GM19193 (cell line): ENCODE results near the gene GRID1.

Experiments
- POLR2A ChIP-seq: IDR thresholded peaks from 4 replicates; pipeline ENCODE4 v1.6.1; 2011; ENCODE audit not compliant: insufficient read depth, insufficient read length; ENCODE audit errors: extremely low read depth

Gene GRID1

GRCh38 chr10:86344281-86344680 lies 22.3 kb downstream of the GRID1 start:
- TF ChIP-seq POLR2A: no peak

DNA sequence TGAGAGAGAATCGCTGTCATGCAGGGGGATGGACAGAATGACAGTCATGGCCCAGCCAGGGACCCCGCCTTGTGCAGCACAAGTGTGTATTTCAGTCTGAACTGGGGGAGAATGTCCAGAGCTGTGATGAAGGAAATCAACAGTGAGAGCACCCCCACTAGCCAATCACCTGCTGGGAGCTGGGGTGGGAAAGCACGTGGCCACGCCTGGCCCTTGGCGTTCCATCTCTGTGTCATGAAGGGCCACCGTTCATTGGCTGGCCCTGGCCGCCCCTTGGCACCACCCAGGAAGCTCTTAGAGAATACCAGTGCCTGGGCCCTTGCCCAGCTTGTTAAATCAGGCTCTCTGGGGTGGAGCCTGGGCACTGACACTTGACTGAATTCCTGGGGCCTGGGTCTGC lies 22.8 kb downstream of the GRID1 start:
- no peak for TF ChIP-seq POLR2A

- no peak for TF ChIP-seq POLR2A
Measured at GRCh38 chr10:86342111-86342863, 24.3 kb downstream of the GRID1 start.

DNA sequence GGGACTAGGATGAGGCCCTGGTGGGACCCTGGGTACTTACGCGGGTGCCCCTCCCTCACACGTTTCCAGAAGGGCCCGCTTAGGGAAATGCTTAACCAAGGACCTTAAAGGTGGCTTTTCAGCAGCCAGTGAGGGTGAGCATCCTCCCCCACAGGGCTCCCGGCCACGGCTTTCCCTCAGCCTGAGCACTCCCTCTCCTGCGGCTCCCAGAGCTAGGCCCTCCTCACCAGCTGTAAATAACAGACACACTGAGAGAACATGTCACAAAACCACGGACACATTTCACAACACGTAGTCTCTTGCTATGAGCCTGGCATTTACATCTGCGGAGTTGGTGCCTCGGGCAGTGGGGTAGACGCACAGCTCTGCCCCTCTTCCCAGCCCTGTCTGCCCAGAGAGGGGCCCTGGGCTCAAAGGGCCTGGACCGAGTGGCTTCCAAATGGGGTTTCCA lies 25.2 kb downstream of the GRID1 start:
- no peak for TF ChIP-seq POLR2A

DNA sequence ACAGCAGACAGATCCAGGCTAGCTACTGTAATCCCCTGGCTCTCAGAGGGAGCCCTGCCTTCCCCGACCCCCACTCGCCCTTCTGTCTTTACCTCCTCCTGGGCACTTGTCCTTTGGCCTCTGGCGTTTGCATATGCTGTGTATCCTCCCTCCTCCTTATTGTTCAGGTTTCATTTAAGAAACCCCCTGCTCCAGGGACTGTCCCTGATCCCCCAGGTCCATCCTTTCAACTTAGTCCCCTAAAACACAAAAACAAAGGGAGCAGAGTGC lies 25.7 kb downstream of the GRID1 start:
- TF ChIP-seq POLR2A: no peak

DNA sequence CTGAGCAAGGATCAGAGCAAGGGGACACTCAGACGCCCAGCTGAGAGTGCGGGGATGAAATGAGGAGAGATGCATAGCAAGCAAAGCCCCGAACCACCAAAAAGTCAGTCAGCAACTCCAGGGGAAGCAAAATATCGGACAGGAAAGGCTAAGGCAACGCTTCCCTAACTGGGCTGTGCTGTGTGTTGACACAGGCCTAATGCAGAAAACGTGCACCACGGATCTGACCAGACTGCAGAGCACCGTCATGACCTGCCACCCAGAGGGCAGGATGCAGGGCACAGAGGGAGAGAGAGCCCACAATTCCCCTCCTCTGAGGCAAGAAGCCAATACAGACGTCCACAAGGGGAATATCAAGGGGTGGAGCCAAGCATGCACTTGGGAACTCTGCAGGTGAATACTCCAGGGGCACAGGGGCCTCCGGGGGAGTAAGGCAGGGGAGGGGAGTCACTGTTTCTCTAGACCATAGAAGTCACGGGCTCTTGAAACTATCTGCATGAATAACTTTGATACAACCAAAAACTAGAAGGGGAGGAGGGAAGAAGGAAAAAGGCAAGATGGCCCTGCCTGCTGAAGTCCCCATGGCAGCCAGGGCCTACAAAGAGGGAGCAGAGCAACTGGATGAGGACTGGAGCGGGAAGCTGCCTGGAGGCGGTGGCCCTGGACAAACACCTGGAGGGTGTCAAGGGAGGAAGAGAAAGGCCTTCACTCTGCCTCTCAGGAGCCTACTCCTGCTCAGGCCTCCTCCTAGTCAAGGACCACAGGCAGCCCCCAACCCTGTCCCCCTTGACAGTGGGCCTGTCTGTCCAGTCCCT lies 26.2 kb downstream of the GRID1 start:
- no peak for TF ChIP-seq POLR2A

GRCh38 chr10:86339226-86339865 lies 27.2 kb downstream of the GRID1 start:
- no peak for TF ChIP-seq POLR2A

DNA sequence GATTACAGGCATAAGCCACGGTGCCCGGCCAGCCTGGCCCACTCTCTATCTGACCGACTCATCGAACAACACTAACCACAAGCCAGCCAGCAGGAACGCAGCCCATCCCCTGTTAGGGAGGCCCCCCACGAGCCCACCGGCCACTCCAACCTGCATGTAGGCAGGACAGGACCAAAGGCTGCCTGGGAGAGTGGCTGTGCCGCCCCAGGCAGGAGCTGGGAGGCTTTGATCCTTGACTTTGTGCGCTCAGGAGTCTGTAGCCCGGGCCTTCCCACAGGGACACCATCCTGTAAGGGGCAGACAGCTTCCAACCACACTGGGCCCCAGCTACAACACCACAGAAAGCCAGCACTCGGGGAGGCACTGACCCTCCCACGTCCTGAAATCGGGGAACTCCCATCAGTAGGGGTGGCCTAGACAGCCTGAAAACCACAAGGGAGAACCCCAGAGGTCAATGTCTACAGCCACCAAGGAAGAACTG lies 29.4 kb downstream of the GRID1 start:
- TF ChIP-seq POLR2A: no peak

DNA sequence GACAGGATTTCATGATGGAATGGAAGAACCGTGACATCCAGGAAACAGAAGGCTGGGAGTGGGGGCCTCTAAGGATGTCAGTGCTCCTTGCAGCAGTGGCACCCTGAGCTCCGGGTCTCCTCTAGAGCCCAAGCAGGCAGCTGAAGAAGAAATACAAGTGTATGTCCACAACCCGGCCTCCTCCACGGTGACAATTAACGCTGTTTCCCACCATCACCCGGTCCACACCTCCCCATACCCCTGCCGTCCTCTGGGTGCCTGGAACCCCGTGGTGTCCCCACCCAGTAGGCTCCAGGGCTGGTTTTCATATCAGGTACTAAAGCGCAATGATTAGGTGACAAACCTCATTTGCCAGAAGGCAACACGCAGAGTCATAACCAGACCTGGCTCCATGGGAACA lies 30.3 kb downstream of the GRID1 start:
- TF ChIP-seq POLR2A: no peak

DNA sequence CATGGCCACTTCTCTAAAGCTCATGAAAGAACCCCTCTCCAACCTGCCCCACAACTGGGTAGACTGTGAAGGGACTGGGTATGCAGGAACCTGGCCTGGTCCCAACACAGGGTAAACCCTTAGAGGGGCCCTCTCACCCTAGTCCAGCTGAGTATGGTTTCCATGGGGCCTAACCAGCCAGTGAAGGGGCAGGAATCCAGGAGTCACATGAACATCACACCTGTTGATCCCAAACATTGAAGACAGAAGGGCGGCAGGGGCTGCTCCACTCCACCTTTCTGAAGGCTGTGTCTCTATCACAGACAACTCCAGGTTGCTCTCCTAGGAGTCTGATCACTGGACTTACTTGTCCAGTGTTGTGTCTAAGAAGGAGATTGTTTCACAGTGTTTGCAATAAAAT lies 30.8 kb downstream of the GRID1 start:
- TF ChIP-seq POLR2A: no peak

DNA sequence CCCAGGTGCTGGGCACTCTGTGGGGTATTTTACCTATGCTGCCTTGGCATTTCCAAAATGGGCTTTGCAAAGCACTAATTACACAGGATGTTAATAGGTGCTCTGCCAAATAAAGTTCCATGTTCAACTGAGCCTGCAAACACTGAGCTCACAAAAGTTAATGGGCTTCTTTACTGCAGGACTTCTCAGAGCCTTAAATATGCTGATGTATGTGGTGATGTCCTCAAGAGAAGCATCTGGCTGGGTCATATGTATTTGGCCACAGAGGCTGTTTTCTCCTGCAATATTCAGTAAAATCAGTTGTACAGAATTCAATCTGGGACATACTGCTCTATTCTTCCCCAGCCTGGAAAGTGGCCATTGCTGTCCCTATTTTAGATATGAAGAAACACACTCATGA lies 31.3 kb downstream of the GRID1 start:
- no peak for TF ChIP-seq POLR2A

DNA sequence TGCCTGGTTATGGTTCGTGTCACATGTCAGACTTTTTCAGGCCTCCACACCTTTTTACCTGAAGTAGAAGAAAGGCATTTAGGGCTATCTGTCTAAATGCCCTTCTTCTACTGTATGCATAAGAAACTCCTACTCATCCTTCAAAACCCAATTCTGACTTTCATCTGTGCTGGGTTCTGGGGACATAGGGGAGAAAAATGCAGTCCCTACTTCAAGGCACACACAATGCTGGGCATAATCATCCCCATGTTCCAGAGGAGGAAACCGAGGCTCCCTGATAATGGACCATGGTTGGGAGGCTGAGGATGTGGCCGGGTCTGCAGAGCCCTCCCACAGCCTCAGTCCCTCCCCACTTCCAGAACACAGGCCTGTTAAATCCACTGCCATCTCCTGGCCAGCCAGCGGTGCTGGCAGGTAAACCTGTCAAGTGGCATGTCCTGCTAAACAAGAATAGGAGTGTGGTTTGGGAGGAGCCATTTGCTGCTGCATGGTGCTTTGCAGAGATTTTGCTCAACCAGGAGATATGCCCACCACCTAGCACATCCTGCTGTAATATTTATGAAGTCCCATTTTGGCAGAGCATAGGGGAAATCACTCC lies 32.0 kb downstream of the GRID1 start:
- TF ChIP-seq POLR2A: no peak

DNA sequence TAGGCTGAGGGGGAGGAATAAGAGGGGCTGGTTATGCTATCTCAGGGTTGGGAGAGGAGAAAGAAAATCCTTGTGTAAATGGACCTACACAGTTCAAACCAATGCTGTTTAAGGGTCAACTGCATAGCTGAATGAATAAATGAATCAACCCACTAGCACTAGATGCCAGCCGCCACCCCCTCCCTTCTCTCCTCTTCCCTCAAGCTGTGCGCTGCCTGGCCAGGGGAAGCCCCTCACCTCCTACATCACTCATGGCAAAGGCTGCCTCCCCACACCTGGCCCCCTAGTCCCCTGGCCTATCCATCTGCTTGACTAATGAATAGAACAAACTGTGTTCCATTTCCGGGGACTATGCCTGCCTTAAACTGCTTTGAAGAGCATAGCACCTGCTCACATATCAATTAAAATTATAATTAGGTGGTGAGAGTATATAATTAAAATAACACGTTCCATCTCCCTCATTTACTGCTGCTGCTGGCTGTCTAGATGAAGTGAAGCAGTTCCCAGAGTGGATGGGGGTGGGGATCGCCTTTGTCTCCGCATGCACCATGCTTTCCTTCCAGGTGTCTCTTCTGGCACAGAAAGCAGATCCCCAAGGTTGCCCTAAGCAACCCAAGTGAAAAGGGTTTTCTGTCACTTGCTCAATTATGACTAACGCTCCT lies 32.6 kb downstream of the GRID1 start:
- no peak for TF ChIP-seq POLR2A

DNA sequence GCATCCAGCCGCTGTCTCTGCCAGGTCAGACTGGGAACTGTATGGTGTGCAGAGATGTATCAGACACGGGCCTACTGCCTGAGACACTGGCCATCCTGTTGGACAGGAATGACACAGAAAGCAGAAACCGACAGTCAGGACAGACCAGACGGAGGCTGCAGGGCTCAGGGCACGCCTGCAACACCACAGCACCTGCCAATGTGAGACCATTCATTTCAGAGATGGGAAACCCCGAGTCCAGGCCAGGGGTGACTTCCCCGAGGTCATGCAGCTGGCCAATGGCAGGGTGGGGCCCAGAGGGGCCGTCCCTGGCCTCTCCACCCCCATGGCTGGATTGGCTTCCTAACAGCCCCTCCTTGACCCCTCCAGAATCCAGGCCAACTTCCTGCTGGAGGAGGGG lies 34.7 kb downstream of the GRID1 start:
- TF ChIP-seq POLR2A: no peak

DNA sequence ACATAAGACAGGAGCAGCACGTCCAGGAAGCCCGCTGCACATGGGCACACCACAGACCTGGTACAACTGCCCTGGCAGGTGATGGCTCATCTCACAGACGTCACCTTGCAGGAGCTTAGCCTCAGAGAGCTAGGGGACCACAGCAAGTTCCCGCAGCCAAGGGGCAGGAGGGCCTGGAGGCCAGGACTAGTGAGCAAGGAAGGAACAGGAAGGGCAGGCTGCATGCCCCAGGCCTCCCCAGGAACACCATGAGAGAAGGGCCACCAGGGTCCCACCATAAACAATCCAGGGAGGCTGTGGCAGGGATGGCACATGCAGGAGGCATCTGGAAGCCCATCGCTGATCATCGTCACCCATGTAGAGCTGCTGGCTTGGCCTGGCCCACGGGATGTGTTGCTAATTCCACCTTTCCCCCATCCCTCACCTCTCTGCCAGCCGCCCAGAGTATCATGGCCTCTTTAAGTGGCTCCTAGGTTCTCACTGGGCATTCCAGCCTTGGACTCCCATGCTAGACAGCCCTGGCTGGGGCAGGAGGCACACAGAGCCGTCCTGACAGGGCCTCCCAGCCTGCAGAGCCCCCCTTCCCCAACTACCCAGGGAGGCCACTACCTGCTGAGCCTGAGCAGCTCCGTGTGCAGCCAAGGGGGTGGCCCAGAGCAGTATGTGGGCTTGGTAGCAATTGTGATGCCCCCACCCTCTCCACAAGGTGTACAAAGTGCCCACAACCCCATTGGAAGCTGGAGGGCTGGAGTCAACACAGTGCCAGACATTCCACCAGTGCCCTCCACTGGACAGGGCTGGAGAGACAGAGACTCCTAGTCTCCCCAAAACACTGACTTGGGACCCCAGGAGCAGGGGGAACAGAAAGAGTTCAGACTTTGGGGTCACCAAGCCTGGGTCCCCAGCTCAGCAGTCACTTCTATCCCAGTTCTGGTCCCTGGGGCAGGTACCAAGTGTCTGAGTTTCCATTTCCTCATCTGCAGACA lies 35.5 kb downstream of the GRID1 start:
- TF ChIP-seq POLR2A: no peak
